ENCODE data around the gene PAF1.

The PAF1 gene

GRCh38 chr19:39419003-39419402, 28.1 kb upstream of the PAF1 start:
- Histone ChIP-seq H3K27ac (no peak overlapping the region), H3K4me3 (no peak overlapping the region)

GRCh38 chr19:39417463-39418181, 26.7 kb upstream of the PAF1 start:
- Histone ChIP-seq H3K4me3 (no peak overlapping the region), H3K27ac (no peak overlapping the region)

GRCh38 chr19:39416152-39417120, 25.5 kb upstream of the PAF1 start:
- Histone ChIP-seq H3K27ac (peak overlapping the region in 2 of 21 experiments; percentile 14 to 87), H3K4me3 (peak overlapping the region in 1 of 7 experiments; percentile 3)

- H3K27ac ChIP-seq = peak overlapping the region in 4 of 21 experiments; percentile 53 to 100 (median 89)
Measured at GRCh38 chr19:39415111-39416046, 24.5 kb upstream of the PAF1 start.

GRCh38 chr19:39413911-39414608, 23.2 kb upstream of the PAF1 start:
- Histone ChIP-seq H3K4me3 (peak overlapping the region; percentile 54 to 89 (median 82)), H3K27ac (peak overlapping the region; percentile 52 to 100 (median 91))

More at GRCh38 chr19:39415111-39416046, 24.5 kb upstream of the PAF1 start:
- H3K4me3 ChIP-seq = peak overlapping the region in 2 of 7 experiments; percentile 54 to 82

- peak overlapping the region; percentile 54 to 89 (median 82) for H3K4me3 ChIP-seq
Measured at GRCh38 chr19:39413272-39413910, 22.5 kb upstream of the PAF1 start.

GRCh38 chr19:39412867-39413271, 22.0 kb upstream of the PAF1 start:
- Histone ChIP-seq H3K27ac (peak overlapping the region; percentile 64 to 100 (median 91)), H3K4me3 (peak overlapping the region; percentile 54 to 89 (median 82))

More at GRCh38 chr19:39413272-39413910, 22.5 kb upstream of the PAF1 start:
- peak overlapping the region; percentile 52 to 100 (median 91) for H3K27ac ChIP-seq

- Histone ChIP-seq H3K4me3 (peak within 1 kb of the TSS; percentile 54 to 89 (median 82)), H3K27ac (peak within 1 kb of the TSS; percentile 64 to 100 (median 99))
Measured at GRCh38 chr19:39412100-39412866, 21.4 kb upstream of the PAF1 start, which contains the start of gene PLEKHG2. TSS of gene PLEKHG2 (plus strand) at chr19:39412669. CDS start at chr19:39414087, 1,418 bp downstream.

GRCh38 chr19:39411832-39412099, 20.9 kb upstream of the PAF1 start:
- H3K27ac ChIP-seq = peak overlapping the region in 18 of 21 experiments; percentile 95 to 100 (median 100)
- peak overlapping the region; percentile 0 to 87 (median 81) for H3K4me3 ChIP-seq

GRCh38 chr19:39411081-39411831, 20.4 kb upstream of the PAF1 start:
- peak overlapping the region in 20 of 21 experiments; percentile 88 to 100 (median 100) for H3K27ac ChIP-seq
- peak overlapping the region in 4 of 7 experiments; percentile 0 to 88 (median 74) for H3K4me3 ChIP-seq

GRCh38 chr19:39410831-39411080, 19.9 kb upstream of the PAF1 start:
- peak overlapping the region; percentile 88 to 100 (median 99) for H3K27ac ChIP-seq
- H3K4me3 ChIP-seq = peak overlapping the region in 4 of 7 experiments; percentile 2 to 88 (median 74)

GRCh38 chr19:39410017-39410830, 19.3 kb upstream of the PAF1 start:
- Histone ChIP-seq H3K4me3 (peak overlapping the region; percentile 67 to 96 (median 79)), H3K27ac (peak overlapping the region; percentile 88 to 100 (median 99))

- Histone ChIP-seq H3K4me3 (peak overlapping the region; percentile 67 to 96 (median 79)), H3K27ac (peak overlapping the region; percentile 88 to 100 (median 99))
Measured at GRCh38 chr19:39409208-39410016, 18.5 kb upstream of the PAF1 start.

- Histone ChIP-seq H3K27ac (peak overlapping the region; percentile 88 to 100 (median 99)), H3K4me3 (peak overlapping the region; percentile 67 to 96 (median 79))
Measured at GRCh38 chr19:39408392-39409207, 17.7 kb upstream of the PAF1 start.

Data from skin epidermis (tissue), 12 donors.